Osteocyte (in vitro differentiated cells): Measurements from ENCODE around the gene GOLGB1. TPM values are rescaled to one million over a fixed set of nuclear protein-coding genes. Genes with fewer than 3 reads are reported as not detected.

Source experiments
- DNase-seq: peaks from one replicate; pipeline ENCODE4 v3.0.0; 2021; ENCODE audit warnings: mixed read lengths; ENCODE audit not compliant: unreplicated experiment; ENCODE audit errors: extremely low spot score
- H3K27ac Mint-ChIP-seq: one replicate; pipeline ENCODE4 v1.8.0; 2021; ENCODE audit warnings: mild to moderate bottlenecking, mixed read lengths; ENCODE audit not compliant: unreplicated experiment
- H3K27me3 Mint-ChIP-seq: one replicate; pipeline ENCODE4 v1.8.0; 2021; ENCODE audit warnings: mixed read lengths; ENCODE audit not compliant: unreplicated experiment
- H3K36me3 Mint-ChIP-seq: one replicate; pipeline ENCODE4 v1.8.0; 2021; ENCODE audit warnings: mixed read lengths; ENCODE audit not compliant: unreplicated experiment
- H3K4me1 Mint-ChIP-seq: one replicate; pipeline ENCODE4 v1.8.0; 2021; ENCODE audit warnings: mixed read lengths; ENCODE audit not compliant: unreplicated experiment
- H3K4me3 Mint-ChIP-seq: one replicate; pipeline ENCODE4 v1.8.0; 2021; ENCODE audit warnings: mild to moderate bottlenecking, moderate library complexity, mixed read lengths; ENCODE audit not compliant: unreplicated experiment
- H3K9me3 Mint-ChIP-seq: one replicate; pipeline ENCODE4 v1.8.0; 2021; ENCODE audit warnings: mixed read lengths; ENCODE audit not compliant: unreplicated experiment
- total RNA-seq: library from RNA; stranded (reverse); gene quantifications from 2 replicates; pipeline ENCODE4 v1.2.1, GENCODE V29; 2021
- TF ChIP-seq, protein P1 (sequence below): fragments of 200-600 bp; sonication (generic); IDR thresholded peaks from 2 replicates; pipeline ENCODE4 v1.5.0; 2021; ENCODE audit warnings: antibody characterized with exemption, mild to moderate bottlenecking, moderate library complexity

Gene GOLGB1
- total RNA-seq, 1 donor from 2014 or later = 60.5 TPM

DNA sequence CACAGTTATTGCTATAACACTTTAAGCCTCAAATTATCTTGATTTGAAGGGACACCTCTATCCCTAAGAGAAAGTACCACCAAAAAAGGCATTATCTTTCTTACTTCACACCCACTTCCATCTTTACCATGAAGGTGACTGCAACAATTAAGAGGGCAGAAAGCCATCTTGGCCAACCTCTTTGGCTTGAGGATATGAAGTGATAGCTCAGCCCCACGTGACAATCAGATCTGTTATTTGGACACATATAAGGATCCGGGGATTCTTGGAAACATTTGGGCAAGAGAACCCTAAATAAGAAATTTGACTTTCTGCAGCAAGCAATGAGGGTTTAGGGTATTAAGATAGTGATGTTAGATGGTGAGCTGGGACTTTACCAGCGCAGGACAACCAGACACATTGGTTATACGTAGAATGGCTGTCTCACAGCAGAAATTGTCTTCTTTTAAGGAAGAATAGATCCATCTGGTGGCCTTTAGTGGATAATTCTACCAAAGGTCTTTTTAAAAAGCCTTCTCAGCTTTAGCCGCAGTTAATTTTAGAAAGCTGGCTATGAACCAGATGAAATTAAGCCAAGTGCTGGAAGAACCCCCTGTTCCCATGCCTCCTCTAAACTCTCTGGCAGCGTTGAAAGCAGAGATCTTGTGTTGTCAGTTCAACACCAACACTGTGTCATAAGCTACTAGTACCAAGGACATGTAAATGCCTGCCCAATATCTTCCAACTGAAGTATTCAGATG, 101.2 kb downstream of the GOLGB1 start:
- Mint-ChIP-seq H3K36me3 (no peaks in the 10 kb centered on the region), H3K4me3 (no peak overlapping the region), H3K4me1 (peaks cover 5% of the 10 kb centered on the region), H3K27me3 (peaks cover 2% of the 10 kb centered on the region), H3K27ac (no peak overlapping the region), H3K9me3 (no peaks in the 10 kb centered on the region)
- TF ChIP-seq, protein P1, sequence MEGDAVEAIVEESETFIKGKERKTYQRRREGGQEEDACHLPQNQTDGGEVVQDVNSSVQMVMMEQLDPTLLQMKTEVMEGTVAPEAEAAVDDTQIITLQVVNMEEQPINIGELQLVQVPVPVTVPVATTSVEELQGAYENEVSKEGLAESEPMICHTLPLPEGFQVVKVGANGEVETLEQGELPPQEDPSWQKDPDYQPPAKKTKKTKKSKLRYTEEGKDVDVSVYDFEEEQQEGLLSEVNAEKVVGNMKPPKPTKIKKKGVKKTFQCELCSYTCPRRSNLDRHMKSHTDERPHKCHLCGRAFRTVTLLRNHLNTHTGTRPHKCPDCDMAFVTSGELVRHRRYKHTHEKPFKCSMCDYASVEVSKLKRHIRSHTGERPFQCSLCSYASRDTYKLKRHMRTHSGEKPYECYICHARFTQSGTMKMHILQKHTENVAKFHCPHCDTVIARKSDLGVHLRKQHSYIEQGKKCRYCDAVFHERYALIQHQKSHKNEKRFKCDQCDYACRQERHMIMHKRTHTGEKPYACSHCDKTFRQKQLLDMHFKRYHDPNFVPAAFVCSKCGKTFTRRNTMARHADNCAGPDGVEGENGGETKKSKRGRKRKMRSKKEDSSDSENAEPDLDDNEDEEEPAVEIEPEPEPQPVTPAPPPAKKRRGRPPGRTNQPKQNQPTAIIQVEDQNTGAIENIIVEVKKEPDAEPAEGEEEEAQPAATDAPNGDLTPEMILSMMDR = no peak
- no peak for DNase-seq

DNA sequence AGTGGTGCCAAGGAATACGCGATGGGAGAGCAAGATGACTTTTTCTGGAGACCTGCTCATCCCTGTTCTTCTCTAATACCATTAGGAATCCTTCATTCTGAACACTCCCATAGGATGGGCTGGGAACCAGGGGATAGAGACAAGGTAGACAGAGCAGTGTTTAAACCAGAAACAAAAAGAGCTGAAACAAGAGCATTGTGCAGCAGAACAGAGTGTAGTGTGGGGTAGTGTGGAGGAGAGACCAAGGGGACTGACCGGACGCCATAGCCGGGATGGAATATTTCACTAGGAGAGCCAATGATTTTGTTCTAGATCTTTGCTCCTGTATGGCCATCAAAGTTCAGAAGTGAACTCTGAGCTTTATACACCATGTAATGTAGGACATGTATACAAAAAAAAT, 104.5 kb downstream of the GOLGB1 start:
- Mint-ChIP-seq H3K4me3 (no peak overlapping the region), H3K4me1 (no peaks in the 10 kb centered on the region), H3K27me3 (peaks cover 2% of the 10 kb centered on the region), H3K9me3 (no peaks in the 10 kb centered on the region), H3K36me3 (no peaks in the 10 kb centered on the region), H3K27ac (no peak overlapping the region)
- no peak for DNase-seq
- TF ChIP-seq, protein P1 = no peak

DNA sequence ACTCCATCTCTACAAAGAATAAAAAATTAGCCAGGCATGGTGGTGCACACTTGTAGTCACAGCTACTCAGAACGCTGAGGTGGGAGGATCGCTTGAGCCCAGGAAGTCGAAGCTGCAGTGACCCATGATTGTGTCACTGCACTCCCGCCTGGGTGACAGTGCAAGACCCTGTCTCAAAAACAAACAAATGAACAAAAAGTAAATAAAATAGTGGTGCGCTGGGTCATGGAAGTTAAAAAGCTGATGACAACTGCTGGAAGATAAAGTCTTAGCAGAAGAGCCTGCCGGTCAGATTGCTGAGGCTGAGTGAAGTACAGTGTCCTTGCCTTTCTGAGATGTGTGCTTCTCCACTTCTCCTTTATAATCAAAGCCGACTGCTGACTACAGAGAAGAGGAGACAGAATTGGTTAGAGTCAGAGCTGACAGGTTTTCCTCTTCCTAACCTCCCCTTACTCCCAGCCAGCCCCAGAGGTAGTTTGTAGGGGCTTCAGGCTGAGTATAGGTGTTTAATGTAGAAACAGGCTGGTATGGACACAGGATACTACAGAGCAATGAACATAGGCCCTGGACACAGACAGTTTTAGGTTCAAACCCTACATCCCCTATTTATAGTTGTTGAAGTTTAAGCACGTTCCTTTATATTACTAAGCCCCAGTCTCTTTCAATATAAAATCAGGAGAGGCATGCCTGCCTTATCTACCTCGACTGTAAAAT, 106.8 kb downstream of the GOLGB1 start:
- H3K27ac Mint-ChIP-seq = no peak overlapping the region
- H3K9me3 Mint-ChIP-seq = no peaks in the 10 kb centered on the region
- no peaks in the 10 kb centered on the region for H3K36me3 Mint-ChIP-seq
- H3K4me1 Mint-ChIP-seq = no peaks in the 10 kb centered on the region
- H3K27me3 Mint-ChIP-seq = peaks cover 2% of the 10 kb centered on the region
- DNase-seq = no peak
- TF ChIP-seq, protein P1 = no peak
- no peak overlapping the region for H3K4me3 Mint-ChIP-seq

DNA sequence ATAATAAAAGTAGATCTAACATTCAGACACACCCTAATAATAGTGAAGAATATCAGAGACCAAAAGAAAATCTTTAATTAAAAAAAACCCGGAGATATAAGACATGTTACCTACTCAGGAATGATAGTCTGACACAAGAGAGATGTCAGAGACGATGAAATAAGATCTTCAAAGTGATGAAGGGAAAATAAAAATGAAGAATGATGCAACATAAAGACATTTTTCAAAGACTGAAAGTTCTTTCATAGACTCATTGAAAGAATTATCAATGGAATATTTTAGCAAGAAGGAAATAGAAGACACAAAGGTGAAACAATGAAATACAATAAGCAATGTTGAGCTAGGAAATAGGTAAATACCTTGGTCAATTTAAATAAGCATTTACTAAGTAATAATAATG, 108.4 kb downstream of the GOLGB1 start:
- Mint-ChIP-seq H3K27ac (no peak overlapping the region), H3K36me3 (no peaks in the 10 kb centered on the region), H3K4me1 (no peaks in the 10 kb centered on the region), H3K4me3 (no peak overlapping the region), H3K9me3 (no peaks in the 10 kb centered on the region), H3K27me3 (peaks cover 5% of the 10 kb centered on the region)
- TF ChIP-seq, protein P1 = no peak
- no peak for DNase-seq

DNA sequence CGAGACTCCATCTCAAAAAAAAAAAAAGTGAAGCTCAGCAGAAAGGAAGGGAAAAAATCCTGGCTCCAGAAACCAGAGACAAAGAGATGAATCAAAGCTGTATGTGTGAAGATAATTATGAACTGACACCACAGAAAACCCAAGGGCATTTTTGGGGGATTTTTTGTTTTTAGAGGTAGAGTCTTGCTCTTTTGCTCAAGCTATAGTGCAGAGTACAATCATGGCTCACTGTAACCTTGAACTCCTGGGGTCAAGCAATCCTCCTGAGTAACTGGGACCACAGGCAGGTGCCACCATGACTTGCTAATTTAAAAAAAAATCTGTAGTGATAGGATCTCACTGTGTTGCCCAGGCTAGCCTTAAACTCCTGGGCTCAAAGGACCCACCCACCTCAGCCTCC, 111.6 kb downstream of the GOLGB1 start:
- TF ChIP-seq, protein P1 = no peak
- H3K4me3 Mint-ChIP-seq = no peak overlapping the region
- H3K27me3 Mint-ChIP-seq = peaks cover 3% of the 10 kb centered on the region
- H3K9me3 Mint-ChIP-seq = no peaks in the 10 kb centered on the region
- no peaks in the 10 kb centered on the region for H3K36me3 Mint-ChIP-seq
- no peak overlapping the region for H3K27ac Mint-ChIP-seq
- no peak for DNase-seq
- no peaks in the 10 kb centered on the region for H3K4me1 Mint-ChIP-seq
